GM12892 (cell line): Measurements from ENCODE around the gene MYO5A.

Experiments used
- POLR2A ChIP-seq: IDR thresholded peaks from 2 replicates; pipeline ENCODE4 v1.6.1; 2011; ENCODE audit warnings: low read depth, low read length, control low read depth
- POLR2AphosphoS5 ChIP-seq: IDR thresholded peaks from 2 replicates; pipeline ENCODE4 v1.6.1; 2011; ENCODE audit warnings: low read depth, low read length, control low read depth

- TF ChIP-seq POLR2A (no peak), POLR2AphosphoS5 (no peak)
These were observed 13.3 kb downstream of the MYO5A start for GRCh38 chr15:52515343-52515742.
